GM21723 (cell line): Measurements from ENCODE around the gene PIK3R4.

ENCODE experiments used
- ATAC-seq: cut with Tn5 transposase; IDR thresholded peaks from one replicate; pipeline ENCODE4 v1.9.1; 2021; ENCODE audit warnings: mild to moderate bottlenecking, moderate library complexity; ENCODE audit not compliant: unreplicated experiment

Gene PIK3R4

GRCh38 chr3:130688697-130689470 is 57.7 kb downstream of the PIK3R4 start:
- ATAC-seq = no peak

DNA sequence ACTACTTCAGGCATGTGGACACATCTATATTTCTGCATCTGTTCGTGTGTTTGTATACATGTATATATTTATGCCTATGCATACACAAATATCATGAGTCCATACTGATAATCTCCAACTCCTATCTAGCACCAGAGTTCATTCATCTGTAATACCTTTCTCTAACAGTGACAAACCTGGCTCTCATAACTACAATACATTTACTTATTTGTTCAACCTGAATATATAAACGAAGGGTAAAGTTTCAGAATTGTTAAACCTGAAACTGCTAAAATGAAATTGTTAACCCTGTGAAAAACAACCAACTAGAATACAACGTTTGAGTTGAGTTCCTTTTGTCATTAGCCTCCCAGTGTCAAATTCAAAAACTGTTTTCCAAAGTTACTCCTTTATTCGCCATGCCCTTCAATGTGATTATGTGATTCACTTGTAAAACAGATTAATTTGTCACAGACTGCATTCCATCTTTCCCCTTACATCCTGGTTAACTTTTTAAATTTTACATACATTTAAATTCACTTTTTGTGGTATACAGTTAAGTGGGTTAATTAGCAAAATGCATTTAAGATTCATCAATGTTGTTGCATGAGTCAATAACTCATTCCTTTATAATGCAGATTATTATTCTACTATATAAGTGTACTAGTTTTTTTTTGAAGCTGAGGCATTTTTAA is 58.5 kb downstream of the PIK3R4 start:
- ATAC-seq = no peak

GRCh38 chr3:130687327-130687726 is 59.3 kb downstream of the PIK3R4 start:
- ATAC-seq = no peak

- ATAC-seq = no peak
These were observed 59.8 kb downstream of the PIK3R4 start for GRCh38 chr3:130686833-130687232.

GRCh38 chr3:130682131-130682530 is 64.5 kb downstream of the PIK3R4 start:
- no peak for ATAC-seq

DNA sequence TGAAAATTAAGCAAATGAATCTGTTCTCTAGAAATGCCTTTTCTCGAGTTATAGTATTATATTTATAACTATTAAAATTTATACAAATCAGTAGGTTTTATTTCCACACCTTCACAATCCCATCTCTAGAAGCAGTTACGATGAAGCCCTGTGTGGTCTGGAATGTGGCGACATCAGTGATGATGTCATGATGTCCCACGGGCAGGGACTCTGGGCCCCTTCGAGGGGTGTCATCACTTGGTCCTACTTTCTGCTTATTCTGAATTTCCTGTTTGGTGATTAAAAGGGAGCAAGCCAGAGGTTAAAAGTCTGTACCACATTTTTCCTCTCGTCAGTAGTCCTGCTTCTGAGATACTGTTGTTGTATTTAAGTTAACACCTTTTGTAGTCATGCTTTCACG is 67.4 kb downstream of the PIK3R4 start:
- ATAC-seq = no peak

DNA sequence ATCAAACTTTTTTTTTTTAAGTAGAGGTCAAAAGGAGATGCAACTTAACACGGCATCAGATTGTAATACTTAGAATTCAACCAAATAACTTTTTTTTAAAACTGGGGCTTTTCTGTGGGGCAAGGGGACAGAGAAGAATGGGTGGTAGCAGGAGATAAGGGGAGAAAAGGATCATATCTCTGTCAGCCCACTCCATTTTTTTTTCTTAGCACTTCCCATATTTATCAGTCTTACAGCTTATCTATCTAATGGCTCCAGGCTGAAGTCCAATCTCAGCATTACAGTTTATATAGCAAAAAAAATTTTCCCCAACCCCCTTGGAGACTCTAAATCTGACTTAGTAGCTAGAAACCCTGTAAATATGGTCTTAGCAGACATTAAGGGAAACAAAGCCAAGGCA is 69.3 kb downstream of the PIK3R4 start:
- ATAC-seq = no peak

GRCh38 chr3:130671545-130672312 is 74.9 kb downstream of the PIK3R4 start:
- no peak for ATAC-seq

GRCh38 chr3:130669740-130670139 is 76.9 kb downstream of the PIK3R4 start:
- no peak for ATAC-seq

DNA sequence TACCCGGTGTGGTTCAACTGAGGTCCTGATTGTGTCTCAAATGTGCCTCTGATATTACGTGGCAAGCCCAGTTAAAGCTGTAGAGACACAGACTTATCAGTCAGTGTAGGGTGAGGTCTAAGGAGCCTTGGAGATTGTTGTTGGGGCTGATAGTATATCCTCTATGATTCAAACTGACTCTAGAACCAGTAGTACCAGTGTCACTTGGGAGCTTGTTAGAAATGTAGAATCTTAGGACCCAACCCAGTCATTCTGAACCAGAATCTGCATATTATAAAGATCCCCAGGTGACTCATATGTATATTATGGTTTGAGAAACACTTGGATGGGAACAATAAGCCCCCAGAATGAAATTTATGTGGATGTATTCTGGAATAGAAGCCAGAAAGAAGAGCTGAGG is 83.5 kb downstream of the PIK3R4 start:
- ATAC-seq = no peak

DNA sequence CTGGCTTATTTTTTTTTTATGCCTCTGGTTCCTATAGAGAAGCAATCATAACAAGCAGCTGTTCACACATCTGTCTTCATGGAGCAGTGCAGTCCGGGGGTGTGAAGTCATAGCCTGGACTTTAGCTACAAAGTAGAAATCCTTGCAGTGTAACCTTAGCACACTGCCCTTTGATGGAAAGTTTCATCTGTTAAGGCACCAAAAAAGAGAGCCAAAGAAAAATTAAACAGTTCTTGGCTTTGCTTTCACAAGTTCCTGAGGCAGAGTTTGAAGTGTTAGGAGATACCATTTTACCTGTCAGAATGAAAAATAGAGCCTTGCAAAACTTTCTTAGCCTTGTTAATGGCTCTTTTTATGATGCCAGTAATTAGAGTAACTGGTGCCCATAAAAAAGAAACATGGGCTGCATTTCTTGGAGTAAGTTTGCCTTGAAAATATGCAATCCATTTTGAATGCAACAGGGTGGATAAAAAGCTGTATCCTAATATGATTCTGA is 84.1 kb downstream of the PIK3R4 start:
- no peak for ATAC-seq

- no peak for ATAC-seq
These were observed 85.3 kb downstream of the PIK3R4 start for GRCh38 chr3:130661140-130661891.

GRCh38 chr3:130659911-130660310 is 86.7 kb downstream of the PIK3R4 start:
- ATAC-seq = no peak

DNA sequence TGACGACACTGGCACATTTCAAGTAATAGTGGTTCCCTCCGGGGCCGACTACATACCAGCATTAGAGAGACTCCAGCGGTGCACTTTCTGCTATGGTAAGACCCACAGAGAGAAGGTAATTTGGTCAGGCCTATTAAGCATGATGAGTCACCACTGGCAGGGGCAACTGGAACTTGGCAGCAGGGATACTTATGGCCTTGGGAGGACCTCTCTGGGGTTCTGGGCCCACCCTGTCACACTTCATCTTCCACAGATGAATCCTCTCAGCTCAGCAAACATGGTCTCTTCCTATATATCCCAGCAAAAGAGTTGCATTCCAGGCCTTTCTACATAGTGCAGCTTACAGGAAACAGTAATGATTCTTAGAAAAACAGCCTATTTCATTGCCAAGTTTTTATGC is 88.0 kb downstream of the PIK3R4 start:
- no peak for ATAC-seq

GRCh38 chr3:130656627-130657026 is 90.0 kb downstream of the PIK3R4 start:
- ATAC-seq = no peak

- ATAC-seq = no peak
These were observed 91.7 kb downstream of the PIK3R4 start for GRCh38 chr3:130654921-130655320.

DNA sequence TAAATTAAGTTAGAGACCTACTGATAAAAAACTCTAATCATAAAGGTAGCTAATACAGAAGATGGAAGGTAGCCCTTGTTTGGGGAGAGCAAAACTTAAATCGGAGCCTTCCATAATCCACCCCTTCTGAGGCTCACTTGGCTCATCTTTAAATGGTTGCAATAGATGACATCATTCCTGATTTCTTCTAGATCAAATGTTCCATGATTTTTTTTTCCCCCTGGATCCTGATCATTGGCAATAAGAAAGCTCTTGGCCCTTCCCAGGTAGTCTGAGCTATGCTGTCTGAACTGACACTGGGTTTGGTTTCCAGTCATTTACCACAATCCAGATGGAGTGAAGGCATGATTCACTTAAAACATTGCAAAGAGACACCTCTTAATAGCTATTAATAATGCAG is 92.5 kb downstream of the PIK3R4 start:
- ATAC-seq = no peak

DNA sequence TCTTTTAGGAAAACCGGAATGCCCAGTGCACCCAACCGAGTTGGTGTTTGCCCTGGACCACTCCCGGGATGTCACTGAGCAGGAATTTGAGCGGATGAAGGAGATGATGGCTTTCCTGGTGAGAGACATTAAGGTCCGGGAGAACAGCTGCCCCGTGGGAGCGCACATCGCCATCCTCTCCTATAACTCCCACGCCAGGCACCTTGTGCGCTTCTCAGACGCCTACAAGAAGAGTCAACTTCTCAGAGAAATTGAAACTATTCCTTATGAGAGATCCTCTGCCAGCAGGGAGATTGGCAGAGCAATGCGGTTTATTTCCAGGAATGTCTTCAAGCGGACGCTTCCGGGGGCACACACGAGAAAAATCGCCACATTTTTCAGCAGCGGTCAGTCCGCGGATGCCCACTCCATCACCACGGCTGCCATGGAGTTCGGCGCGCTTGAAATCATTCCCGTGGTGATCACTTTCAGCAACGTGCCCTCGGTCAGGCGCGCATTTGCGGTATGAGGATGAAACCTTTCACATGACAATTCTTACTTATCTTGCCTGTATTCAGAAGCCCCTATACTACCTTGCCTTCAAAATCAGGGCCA is 97.5 kb downstream of the PIK3R4 start:
- ATAC-seq = no peak

GRCh38 chr3:130648293-130648692 is 98.3 kb downstream of the PIK3R4 start:
- ATAC-seq = no peak

DNA sequence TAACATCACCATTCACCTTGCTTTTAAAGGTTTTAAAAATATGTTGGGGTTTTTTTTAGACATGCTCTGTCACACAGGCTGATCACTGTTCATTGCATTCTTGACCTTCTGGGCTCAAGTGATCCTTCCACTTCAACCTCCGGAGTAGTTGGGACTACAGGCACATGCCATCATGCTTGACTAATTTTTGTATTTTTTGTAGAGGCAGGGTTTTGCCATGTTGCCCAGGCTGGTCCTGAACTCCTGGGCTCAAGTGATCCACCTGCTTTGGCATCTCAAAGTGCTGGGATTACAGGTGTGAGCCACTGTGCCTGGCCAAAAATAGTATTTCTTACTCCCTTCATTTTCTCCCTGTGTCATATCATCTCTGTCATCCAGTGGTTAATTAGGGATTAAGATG is 101.4 kb downstream of the PIK3R4 start:
- ATAC-seq = no peak
